Measurements from ENCODE around the gene SLC6A20.
A peak's percentile ranks its signal among the peaks of the same experiment; 100 is the strongest.

SLC6A20 gene

GRCh38 chr3:45816544-45816943 lies 20.2 kb upstream of the SLC6A20 start:
- TF ChIP-seq, protein P1, sequence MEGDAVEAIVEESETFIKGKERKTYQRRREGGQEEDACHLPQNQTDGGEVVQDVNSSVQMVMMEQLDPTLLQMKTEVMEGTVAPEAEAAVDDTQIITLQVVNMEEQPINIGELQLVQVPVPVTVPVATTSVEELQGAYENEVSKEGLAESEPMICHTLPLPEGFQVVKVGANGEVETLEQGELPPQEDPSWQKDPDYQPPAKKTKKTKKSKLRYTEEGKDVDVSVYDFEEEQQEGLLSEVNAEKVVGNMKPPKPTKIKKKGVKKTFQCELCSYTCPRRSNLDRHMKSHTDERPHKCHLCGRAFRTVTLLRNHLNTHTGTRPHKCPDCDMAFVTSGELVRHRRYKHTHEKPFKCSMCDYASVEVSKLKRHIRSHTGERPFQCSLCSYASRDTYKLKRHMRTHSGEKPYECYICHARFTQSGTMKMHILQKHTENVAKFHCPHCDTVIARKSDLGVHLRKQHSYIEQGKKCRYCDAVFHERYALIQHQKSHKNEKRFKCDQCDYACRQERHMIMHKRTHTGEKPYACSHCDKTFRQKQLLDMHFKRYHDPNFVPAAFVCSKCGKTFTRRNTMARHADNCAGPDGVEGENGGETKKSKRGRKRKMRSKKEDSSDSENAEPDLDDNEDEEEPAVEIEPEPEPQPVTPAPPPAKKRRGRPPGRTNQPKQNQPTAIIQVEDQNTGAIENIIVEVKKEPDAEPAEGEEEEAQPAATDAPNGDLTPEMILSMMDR (conservative IDR thresholded peaks at IDR 0.05; ENCODE audit: low read length): no peak
- no peak overlapping the region for H3K4me3 ChIP-seq (ENCODE audit: low read length)
- DNase-seq (ENCODE audit: low read depth): peak; percentile 9

GRCh38 chr3:45814322-45814721 lies 18.0 kb upstream of the SLC6A20 start:
- no peak for DNase-seq (ENCODE audit: low read depth)
- TF ChIP-seq, protein P1 (conservative IDR thresholded peaks at IDR 0.05; ENCODE audit: low read length): no peak
- no peak overlapping the region for H3K4me3 ChIP-seq (ENCODE audit: low read length)

GRCh38 chr3:45807681-45808540 lies 11.6 kb upstream of the SLC6A20 start:
- no peak for DNase-seq (ENCODE audit: low read depth)
- TF ChIP-seq, protein P1 (conservative IDR thresholded peaks at IDR 0.05; ENCODE audit: low read length): no peak
- no peak overlapping the region for H3K4me3 ChIP-seq (ENCODE audit: low read length)

DNA sequence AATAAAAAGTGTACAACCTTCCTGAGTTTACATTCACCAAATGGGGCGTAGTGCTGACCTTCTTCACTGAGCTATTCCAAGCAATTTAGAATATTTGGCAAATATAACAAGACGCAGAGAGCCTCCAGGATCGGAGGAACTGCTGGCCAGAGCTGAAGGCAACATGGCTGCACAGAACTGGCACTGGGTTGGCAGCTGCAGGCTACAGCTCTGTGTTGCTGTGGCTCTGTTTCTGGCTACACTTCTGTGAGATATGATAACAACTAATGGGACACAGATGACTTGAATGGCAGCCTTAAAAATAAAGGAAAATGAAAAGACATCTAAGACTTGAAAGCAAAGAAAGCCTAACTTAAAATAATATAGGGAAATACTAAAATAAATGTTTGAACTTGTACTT lies 10.8 kb upstream of the SLC6A20 start:
- DNase-seq (ENCODE audit: low read depth): no peak
- TF ChIP-seq, protein P1 (conservative IDR thresholded peaks at IDR 0.05; ENCODE audit: low read length): no peak
- no peak overlapping the region for H3K4me3 ChIP-seq (ENCODE audit: low read length)

DNA sequence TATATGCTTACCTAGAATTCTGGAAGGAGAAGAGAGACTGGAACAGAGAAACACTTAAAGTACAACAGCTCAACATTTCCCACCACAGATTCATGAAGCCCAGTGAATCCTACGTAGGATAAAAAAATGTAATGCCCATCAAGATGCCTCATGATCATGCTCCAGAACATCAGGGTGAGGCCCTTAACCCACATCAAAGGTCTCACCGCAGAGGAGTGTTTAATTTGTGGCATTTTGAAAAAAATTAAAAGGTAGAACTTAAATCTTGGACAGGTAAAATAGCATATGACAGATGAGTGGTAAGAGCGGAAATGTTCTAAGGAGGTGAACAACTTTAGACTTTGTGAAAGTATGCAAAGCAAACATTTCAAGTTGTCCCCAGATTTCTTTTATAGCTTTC lies 9.7 kb upstream of the SLC6A20 start:
- DNase-seq (ENCODE audit: low read depth): no peak
- TF ChIP-seq, protein P1 (conservative IDR thresholded peaks at IDR 0.05; ENCODE audit: low read length): no peak

GRCh38 chr3:45803252-45803935 lies 7.1 kb upstream of the SLC6A20 start:
- H3K4me3 ChIP-seq (ENCODE audit: low read length): no peak overlapping the region
- TF ChIP-seq, protein P1 (conservative IDR thresholded peaks at IDR 0.05; ENCODE audit: low read length): no peak
- DNase-seq (ENCODE audit: low read depth): no peak

More for the DNA sequence above, 9.7 kb upstream of the SLC6A20 start:
- no peak overlapping the region for H3K4me3 ChIP-seq (ENCODE audit: low read length)
